GM13977 (cell line): ENCODE measurements around the gene LMBRD2.
A peak's percentile ranks its signal among the peaks of the same experiment; 100 is the strongest.

Experiments used
- DNase-seq: peaks from one replicate; pipeline ENCODE4 v3.0.0; 2012; ENCODE audit warnings: low spot score
- in situ Hi-C: fragments of 300-500 bp; cut with MboI; formaldehyde crosslinking; loops from one replicate; pipeline ENCODE4 v1.12.0; 2022; ENCODE audit warnings: low sequenced_read_pairs, low pct_unique_long_range_greater_than_20kb, mixed read lengths, inconsistent platforms; ENCODE audit not compliant: unreplicated experiment
- TF ChIP-seq, protein P1 (sequence below): IDR thresholded peaks from 2 replicates; pipeline ENCODE4 v1.5.1; 2012; ENCODE audit warnings: mild to moderate bottlenecking, control low read depth; ENCODE audit not compliant: insufficient read depth; ENCODE audit errors: extremely low read depth, missing control alignments

Gene LMBRD2

DNA sequence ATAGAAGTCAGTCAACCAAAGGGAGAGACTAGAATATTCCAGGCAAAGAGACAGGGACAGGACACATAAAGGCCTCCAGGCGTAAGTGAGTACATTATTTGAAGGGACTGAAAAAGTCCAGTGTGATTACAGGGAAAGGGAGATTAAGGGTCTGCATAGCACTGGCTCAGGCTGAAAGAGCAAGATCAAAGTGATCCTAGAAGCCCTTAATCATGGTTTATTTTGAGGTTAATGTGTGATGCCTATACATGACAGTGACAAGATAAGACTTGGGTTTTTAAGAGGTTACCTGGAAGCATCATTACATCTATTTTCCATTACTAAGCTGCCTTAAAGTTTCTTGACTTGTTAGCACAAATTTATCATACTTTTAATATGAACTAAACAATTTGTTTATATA is 25.8 kb downstream of the LMBRD2 start:
- TF ChIP-seq, protein P1, sequence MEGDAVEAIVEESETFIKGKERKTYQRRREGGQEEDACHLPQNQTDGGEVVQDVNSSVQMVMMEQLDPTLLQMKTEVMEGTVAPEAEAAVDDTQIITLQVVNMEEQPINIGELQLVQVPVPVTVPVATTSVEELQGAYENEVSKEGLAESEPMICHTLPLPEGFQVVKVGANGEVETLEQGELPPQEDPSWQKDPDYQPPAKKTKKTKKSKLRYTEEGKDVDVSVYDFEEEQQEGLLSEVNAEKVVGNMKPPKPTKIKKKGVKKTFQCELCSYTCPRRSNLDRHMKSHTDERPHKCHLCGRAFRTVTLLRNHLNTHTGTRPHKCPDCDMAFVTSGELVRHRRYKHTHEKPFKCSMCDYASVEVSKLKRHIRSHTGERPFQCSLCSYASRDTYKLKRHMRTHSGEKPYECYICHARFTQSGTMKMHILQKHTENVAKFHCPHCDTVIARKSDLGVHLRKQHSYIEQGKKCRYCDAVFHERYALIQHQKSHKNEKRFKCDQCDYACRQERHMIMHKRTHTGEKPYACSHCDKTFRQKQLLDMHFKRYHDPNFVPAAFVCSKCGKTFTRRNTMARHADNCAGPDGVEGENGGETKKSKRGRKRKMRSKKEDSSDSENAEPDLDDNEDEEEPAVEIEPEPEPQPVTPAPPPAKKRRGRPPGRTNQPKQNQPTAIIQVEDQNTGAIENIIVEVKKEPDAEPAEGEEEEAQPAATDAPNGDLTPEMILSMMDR, result no peak
- DNase-seq, result no peak
- in situ Hi-C loops, result no loop called here

DNA sequence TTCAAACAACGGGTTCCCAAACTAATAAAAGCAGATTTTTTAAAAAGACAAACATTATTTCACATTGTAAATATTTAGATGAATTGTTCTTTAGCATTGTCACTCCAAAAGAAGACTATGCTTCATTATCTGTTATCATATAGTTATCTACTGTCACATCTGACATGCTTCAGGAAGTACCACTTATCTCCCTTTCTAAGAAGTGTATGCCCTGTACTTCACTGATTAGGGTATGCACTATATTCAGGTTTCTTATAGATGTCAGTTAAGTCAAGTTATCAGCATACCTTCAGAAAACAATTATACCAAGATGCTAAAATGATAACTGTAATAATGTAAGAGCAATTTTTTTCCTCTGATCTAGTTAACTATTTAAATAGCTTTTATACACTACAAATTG is 40.4 kb downstream of the LMBRD2 start:
- TF ChIP-seq, protein P1, result no peak
- no peak for DNase-seq
- in situ Hi-C loops, result no loop called here

DNA sequence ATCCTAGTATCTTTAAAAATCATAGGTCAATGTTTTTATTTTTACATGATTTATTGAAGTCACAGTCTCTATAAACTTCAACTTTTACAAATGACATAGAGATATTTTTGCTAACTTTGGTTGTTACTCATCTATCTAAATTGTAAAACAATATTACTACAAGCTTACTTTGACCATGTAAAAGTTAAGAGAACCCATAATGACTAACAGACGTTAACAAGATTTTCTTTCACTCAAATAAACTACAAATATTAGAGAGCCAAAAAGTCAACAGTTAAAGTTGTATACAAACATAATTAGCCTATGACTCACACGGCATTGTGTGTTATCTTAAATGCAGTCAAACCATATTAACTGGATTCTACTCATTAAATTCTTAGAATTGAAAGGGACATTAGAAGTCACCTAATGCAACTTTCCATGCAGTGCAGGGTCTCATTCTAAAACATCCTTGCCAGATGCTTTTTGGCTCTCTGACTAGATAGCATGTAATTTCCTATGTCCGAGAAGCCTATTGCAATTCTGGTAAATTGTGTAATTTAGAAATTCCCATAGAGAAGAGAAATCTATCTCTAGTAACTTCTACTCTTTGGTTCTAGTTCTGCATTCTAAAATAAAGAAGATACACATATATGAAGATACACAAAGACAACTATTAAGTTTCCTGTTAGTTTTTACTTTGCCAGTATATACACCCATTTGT is 42.8 kb downstream of the LMBRD2 start:
- no peak for DNase-seq
- TF ChIP-seq, protein P1, result no peak
- in situ Hi-C loops, result no loop called here

DNA sequence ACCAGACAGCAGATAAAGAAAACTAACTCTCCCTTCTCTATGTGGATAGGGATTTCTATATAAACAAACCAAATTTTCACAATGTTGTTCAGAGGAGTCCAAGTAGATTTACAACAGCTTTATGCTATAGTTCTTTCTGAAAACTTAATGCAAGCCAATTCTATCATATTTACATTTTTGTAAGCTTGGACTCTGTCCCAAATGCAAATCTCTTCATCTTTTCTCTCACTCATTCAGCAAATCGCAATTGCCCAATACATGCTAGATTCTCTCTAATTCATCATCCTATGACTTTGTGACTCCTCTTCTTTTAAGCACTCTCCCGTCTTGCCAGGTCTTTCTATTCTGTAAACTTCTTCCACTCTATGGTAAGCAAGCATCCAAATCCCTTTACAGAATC is 45.9 kb downstream of the LMBRD2 start:
- no peak for DNase-seq
- in situ Hi-C loops, result no loop called here
- TF ChIP-seq, protein P1, result no peak

DNA sequence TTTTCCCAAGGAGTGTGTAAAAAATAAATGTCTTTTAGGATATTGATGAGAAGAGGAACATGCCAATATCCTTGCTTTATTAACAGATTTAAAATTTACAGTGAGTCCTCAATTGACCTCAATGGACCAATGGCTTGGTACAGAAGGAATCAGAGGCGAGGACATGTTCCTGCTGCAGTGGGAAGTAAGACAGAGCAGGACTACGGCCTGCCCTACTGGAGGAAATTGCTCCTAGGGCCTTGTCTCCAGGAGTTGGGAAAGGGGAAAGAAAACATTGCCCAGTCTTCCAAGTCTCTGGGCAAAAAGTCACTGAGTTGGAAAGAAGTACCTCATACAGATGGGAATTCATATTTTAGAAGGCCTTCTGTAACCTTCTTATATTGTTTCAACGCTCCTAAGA is 51.9 kb downstream of the LMBRD2 start:
- DNase-seq, result no peak
- TF ChIP-seq, protein P1, result no peak
- in situ Hi-C loops, result no loop called here

DNA sequence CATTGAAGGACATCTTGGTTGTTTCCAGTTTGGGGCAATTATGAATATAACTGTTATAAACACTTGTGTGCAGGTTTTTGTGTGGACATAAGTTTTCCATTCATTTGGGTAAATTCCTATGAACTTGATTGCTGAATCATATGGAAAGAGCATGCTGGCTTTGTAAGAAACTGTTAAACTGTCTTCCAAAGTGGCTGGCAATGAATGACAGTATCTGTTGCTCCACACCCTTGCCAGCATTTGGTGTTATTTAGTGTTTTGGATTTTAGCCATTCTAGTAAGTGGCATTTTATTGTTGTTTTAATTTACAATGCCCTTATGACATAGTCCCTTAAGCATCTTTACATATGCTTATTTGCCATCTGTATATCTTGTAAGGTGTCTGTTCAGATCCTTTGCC is 55.2 kb downstream of the LMBRD2 start:
- in situ Hi-C loops, result no loop called here
- DNase-seq, result no peak
- TF ChIP-seq, protein P1, result no peak

DNA sequence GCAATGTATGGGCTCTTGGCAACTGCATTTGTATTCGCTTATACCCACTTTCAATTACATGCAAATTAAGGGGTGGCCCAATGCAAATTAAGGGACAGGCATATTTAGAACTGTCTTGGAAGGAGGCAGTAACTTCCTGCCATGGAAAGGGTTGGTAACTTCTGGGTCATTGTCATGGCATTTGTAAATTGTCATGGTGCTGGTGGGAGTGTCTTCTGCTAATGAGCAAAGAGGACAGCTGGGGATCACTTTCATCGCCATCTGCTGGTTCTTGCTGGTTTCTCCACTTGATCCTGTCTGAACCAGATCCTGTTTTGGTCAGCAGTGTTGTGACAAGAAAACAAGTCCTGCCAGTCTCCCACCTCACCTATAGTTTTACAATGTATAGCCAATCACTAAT is 61.7 kb downstream of the LMBRD2 start:
- in situ Hi-C loops, result no loop called here
- DNase-seq, result no peak
- TF ChIP-seq, protein P1, result peak; percentile 43
